GM12872 (cell line): Measurements from ENCODE around the gene RPL29.

Source experiments
- CTCF ChIP-seq: IDR thresholded peaks from 3 replicates; pipeline ENCODE4 v1.5.1; 2011; ENCODE audit warnings: low read depth, mild to moderate bottlenecking, low read length, moderate library complexity; ENCODE audit not compliant: insufficient read depth

The RPL29 gene

DNA sequence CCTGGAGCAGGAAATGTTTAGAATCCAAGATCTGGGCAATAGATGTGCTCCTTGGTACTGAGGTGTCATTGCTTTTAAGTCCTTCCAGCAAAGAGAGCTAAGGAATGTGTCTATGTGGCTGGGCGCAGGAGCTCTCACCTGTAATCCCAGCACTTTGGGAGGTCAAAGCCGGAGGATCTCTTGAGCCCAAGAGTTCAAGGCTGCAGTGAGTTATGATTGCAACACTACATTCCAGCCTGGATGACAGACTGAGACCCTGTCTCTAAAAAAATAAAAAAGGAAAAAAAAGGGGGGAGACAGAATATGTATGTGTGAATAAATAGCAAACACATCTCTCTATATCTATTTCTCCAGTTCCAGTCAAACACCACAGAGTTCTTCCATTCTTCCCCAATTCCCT is 44.8 kb downstream of the RPL29 start:
- no peak for TF ChIP-seq CTCF

- no peak for TF ChIP-seq CTCF
These were observed 46.6 kb downstream of the RPL29 start for GRCh38 chr3:51949121-51949520.

GRCh38 chr3:51948016-51948580 is 47.6 kb downstream of the RPL29 start:
- TF ChIP-seq CTCF, result no peak

- no peak for TF ChIP-seq CTCF
These were observed 48.3 kb downstream of the RPL29 start for GRCh38 chr3:51947215-51947900.

DNA sequence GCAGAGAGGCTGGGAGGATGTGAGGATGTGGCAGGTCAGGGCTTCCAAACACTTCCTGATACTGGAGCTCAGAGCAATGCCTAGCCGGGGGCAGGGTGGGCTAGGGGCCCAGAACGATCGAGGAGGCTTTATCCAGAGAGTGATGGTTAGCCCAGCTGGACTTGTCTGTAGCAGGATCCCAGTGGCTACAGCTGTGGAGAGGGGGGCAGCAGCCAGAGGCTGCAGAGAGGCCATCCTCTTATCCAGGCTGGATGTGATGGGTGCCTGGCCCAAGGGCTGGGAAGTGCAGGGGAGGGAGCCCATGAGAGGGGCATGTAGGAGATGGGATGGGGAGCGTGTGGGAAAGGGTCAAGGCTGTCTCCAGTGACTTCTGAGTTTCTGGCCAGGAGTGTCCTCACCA is 48.9 kb downstream of the RPL29 start:
- TF ChIP-seq CTCF, result no peak

- no peak for TF ChIP-seq CTCF
These were observed 49.6 kb downstream of the RPL29 start for GRCh38 chr3:51945926-51946705.

GRCh38 chr3:51945031-51945840 is 50.5 kb downstream of the RPL29 start:
- no peak for TF ChIP-seq CTCF
